Muscle layer of duodenum (tissue), 2 donors: Measurements from ENCODE around the gene MAPK8.

Experiments
- H3K27ac ChIP-seq: one replicate; pipeline ENCODE4 v1.7.0; 2013; ENCODE audit warnings: mild to moderate bottlenecking, low read length
- H3K27me3 ChIP-seq: one replicate; pipeline ENCODE4 v1.7.0; 2013; ENCODE audit warnings: low read depth, mild to moderate bottlenecking, control low read depth, low read length
- H3K36me3 ChIP-seq, 2 donors: one replicate each; pipeline ENCODE4 v1.7.0; 2013; ENCODE audit warnings: low read length in 2 of 2, control low read depth in 1 of 2, mild to moderate bottlenecking in 1 of 2; ENCODE audit not compliant: insufficient read depth in 2 of 2, control insufficient read depth in 1 of 2
- H3K4me1 ChIP-seq, 2 donors: one replicate each; pipeline ENCODE4 v1.7.0; 2013; ENCODE audit warnings: low read length in 2 of 2, mild to moderate bottlenecking in 2 of 2, control low read depth in 1 of 2, moderate library complexity in 1 of 2; ENCODE audit not compliant: insufficient read depth in 2 of 2, control insufficient read depth in 1 of 2
- H3K4me3 ChIP-seq, 2 donors: one replicate each; pipeline ENCODE4 v1.7.0; 2013; ENCODE audit warnings: low read length in 2 of 2, low read depth in 1 of 2, mild to moderate bottlenecking in 1 of 2
- H3K9me3 ChIP-seq, 2 donors: one replicate each; pipeline ENCODE4 v1.7.0; 2013; ENCODE audit warnings: low read length in 2 of 2, control low read depth in 1 of 2, mild to moderate bottlenecking in 1 of 2; ENCODE audit not compliant: control insufficient read depth in 1 of 2
- donor health status: healthy.

Gene MAPK8

DNA sequence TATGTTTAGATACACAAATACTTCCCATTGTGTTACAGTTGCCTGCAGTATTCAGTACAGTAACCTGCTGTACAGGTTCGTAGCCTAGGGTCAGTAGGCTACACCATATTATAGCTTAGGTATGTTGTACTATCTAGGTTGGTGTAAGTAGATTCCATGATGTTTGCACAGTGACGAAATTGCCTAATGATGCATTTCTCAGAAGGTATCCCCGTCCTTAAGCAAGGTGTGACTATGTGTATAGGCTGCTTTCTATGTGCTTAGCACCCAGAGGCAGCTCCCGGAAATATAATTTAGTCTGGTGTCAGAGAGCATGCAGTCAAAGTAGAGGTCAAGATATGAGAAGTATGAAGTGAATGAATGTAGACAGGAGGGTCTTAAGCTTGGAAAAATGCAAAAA is 9.8 kb downstream of the MAPK8 start:
- Histone ChIP-seq H3K9me3 (no peaks in the 10 kb centered on the region), H3K36me3 (no peaks in the 10 kb centered on the region), H3K4me3 (no peak overlapping the region), H3K27ac (no peak overlapping the region), H3K27me3 (no peaks in the 10 kb centered on the region), H3K4me1 (no peaks in the 10 kb centered on the region)

DNA sequence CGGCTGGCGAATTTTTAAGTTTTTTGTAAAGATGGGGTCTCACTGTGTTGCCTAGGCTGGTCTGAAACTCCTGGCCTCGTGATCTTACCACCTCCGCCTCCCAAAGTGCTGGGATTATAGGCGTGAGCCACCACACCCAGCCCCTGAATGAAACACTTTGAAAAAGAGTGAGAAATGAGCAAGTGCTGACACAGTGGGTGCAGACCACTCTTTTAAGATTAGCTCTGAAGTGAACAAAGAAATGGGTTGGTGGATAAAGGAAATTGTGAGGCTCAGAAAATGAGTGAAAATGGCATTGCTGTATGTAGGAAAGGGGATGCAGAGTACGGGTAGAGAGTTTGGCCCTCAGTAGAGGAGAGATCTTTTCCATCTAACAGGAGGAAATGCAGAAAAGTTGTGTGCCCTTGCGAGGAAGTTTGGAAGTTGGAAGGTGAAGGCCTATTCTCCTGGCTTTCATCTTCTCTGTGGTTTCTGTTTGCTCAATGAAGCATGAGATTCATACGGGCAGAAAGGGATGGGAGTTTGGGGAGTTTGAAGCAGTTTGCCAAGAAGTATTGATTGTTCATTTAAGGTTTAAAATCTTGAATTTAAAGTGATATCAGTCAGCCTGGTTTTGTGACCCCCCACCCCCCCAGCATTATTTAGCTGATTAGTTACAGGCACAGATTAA is 11.0 kb downstream of the MAPK8 start:
- Histone ChIP-seq H3K4me1 (no peaks in the 10 kb centered on the region), H3K27me3 (no peaks in the 10 kb centered on the region), H3K27ac (no peak overlapping the region), H3K4me3 (no peak overlapping the region), H3K36me3 (no peaks in the 10 kb centered on the region), H3K9me3 (no peaks in the 10 kb centered on the region)

DNA sequence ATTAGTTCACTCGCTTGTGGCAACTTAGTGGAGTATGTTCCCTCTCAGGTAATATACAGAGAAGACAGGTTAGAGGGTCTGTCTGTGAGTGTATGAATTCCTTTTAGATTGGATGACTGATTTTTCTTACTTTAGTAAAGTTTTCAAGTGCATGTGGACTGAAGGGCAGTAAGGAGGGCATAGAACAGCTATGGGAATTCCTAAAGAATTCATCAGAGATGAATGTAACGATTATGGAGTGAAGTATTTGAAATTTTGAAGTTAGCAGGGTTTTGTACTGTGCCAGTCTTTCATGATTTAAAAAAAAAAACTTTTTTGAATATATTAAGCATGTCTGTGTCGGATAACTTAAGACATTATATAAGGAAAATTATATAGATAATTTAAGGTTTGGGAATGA is 15.5 kb downstream of the MAPK8 start:
- Histone ChIP-seq H3K9me3 (no peaks in the 10 kb centered on the region), H3K36me3 (no peaks in the 10 kb centered on the region), H3K4me1 (no peaks in the 10 kb centered on the region), H3K27ac (no peak overlapping the region), H3K27me3 (no peaks in the 10 kb centered on the region), H3K4me3 (no peak overlapping the region)

DNA sequence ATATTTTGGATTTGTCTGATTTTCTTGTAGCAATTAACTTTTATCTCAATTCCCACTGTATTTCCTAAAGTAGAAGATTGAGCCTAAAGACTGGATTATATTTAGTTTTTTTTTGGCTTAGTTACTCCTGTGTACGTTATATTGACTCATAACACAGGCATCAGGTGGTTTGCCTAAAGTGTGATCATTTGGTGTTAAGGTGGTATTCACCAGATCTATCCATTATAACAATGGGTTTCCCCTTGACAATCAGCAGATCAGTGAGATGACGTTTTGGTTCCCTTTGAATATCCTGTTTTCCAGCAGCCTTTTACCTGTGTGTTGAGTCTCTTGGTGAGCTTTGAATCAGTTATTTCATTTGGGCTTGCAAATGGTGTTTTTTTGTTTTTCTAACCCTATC is 18.1 kb downstream of the MAPK8 start:
- Histone ChIP-seq H3K4me1 (peaks cover 0 to under 1% of the 10 kb centered on the region in 2 donors), H3K27ac (no peak overlapping the region), H3K4me3 (no peak overlapping the region), H3K36me3 (no peaks in the 10 kb centered on the region), H3K9me3 (no peaks in the 10 kb centered on the region), H3K27me3 (no peaks in the 10 kb centered on the region)

DNA sequence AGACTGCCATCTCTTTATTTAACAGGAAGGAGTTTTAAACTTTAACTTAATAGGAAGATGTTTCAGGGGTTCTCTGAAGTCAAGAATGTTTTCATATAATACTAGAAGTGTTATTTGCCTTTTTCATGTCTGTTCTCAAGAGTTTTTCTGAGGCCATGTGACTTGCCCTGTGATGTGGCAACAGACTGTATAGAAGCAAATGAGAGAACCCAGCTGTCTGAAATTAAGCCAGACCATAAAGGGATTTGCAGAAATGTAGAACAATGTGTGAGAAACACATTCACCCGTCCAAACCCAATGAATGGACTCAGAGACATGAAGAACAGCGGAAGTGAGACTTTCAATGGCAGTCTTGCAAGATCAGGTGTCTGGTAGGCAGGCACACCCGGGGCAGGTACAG is 23.8 kb downstream of the MAPK8 start:
- Histone ChIP-seq H3K4me3 (no peak overlapping the region), H3K27ac (no peak overlapping the region), H3K9me3 (no peaks in the 10 kb centered on the region), H3K27me3 (no peaks in the 10 kb centered on the region), H3K36me3 (no peaks in the 10 kb centered on the region), H3K4me1 (peaks cover 0 to 7% of the 10 kb centered on the region in 2 donors)

DNA sequence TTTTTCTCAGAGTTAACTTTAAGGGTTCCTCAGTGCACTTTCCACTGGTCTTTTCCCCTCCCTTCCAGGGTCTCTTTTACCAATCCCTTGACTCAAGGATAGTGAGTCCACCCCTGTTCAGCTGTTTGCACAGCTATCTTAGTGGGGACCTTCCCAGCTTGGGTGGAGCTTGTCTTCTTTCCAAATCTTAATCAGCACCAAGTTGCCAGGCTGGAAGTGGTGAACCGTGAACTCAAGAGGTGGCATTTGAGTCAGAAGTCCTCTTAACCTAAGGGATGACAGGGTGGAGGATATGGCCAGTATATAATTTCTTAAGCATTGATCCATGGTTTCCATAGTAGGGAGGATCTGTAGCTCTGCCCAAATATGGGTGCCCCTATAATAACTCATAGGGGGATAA is 25.0 kb downstream of the MAPK8 start:
- Histone ChIP-seq H3K27me3 (no peaks in the 10 kb centered on the region), H3K4me1 (peaks cover 0 to 7% of the 10 kb centered on the region in 2 donors), H3K27ac (no peak overlapping the region)

DNA sequence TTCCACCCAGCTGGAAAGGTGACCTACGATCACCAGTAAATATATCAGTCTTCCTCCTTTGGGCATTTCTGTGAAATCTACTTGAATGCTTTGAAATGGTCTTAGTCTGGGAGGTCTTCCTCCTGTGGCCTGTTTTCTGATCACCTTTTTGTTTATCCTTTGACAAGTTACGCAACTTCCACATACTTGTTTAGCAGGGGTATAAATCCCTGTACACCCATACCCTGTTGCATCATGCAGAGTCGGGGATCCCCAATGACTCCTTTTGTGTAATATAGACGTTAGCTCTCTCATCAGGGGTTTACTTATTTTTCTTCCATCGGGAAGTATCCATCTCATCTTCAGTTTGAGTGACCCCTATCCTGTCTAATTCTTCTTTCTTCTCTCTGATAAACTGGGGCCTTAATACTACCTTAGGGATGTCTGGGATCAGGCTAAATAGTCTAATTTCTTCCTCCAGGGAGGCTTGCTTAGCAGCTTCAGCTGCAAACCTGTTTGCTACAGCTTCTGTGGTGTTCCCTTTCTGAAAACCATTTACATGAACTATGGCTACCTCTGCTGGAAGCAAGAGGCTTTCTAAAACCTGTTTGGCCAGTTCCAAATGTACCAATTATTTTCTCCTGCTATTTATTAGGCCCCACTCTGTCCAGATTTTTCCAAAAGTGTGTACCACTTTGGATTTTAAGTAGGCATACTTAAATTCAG is 25.8 kb downstream of the MAPK8 start:
- no peaks in the 10 kb centered on the region for H3K36me3 ChIP-seq
- H3K9me3 ChIP-seq: no peaks in the 10 kb centered on the region
- H3K27ac ChIP-seq: no peak overlapping the region
- no peak overlapping the region for H3K4me3 ChIP-seq
- peaks cover 0 to 7% of the 10 kb centered on the region in 2 donors for H3K4me1 ChIP-seq
- no peaks in the 10 kb centered on the region for H3K27me3 ChIP-seq

More for the DNA sequence above, 25.0 kb downstream of the MAPK8 start:
- Histone ChIP-seq H3K36me3 (no peaks in the 10 kb centered on the region), H3K9me3 (no peaks in the 10 kb centered on the region), H3K4me3 (no peak overlapping the region)

DNA sequence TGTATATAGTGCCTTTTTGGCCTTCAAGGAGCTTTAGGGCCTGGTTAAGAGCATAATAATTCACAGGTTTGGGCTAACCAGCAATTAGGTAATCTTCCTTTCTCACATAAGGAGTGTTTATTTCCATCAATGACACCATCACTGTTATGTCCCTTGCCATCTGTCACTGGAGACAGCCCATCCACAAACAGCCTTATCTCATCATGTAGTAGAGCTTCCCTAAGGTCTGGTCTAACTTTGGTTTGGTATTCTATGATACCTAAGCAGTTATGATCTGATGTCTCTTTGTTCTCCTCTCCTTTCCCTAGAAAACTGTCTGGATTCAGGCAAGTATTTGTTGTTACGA is 26.4 kb downstream of the MAPK8 start:
- Histone ChIP-seq H3K27me3 (no peaks in the 10 kb centered on the region), H3K4me3 (no peak overlapping the region), H3K4me1 (peaks cover 0 to 7% of the 10 kb centered on the region in 2 donors), H3K27ac (no peak overlapping the region), H3K36me3 (no peaks in the 10 kb centered on the region), H3K9me3 (no peaks in the 10 kb centered on the region)

DNA sequence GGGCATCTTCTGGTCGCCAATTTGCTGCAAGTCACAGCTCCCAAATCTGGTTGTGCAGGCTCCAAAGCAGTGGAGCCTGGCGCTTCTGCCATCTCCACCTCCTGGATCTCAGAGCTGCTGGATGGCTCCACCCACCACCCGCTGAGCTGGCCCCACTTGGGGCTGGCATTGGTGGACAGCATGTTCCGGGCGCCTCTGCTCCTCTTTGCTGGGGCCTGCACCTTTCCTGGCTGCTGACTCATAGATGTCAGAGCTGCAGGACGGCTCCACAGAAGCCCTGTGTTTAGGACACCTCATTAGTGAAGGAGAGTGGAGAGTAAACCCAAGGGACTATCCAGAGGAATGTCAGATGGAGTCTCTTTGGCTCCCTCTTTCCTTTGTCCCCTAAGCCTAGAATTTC is 27.4 kb downstream of the MAPK8 start:
- Histone ChIP-seq H3K4me3 (no peak overlapping the region), H3K4me1 (peaks cover 0 to 7% of the 10 kb centered on the region in 2 donors), H3K27me3 (no peaks in the 10 kb centered on the region), H3K36me3 (no peaks in the 10 kb centered on the region), H3K9me3 (no peaks in the 10 kb centered on the region), H3K27ac (no peak overlapping the region)

DNA sequence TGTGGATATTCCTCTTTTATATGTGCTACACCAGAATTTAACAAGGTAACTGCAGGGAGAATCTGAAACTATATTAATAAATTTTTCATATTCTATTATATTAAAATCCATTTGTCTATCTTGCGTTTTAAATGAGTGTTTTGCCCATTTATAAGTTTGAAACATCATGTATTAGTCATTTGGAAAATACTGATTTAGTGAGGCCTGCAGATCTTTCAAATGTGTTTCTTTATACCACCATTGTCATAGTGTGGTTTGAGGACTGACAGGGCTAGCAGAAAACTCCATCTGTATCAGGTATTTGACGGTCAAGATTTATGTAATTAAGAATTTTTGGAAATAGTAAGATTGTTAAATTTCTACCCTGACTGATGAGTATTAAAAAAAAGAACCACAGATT is 29.3 kb downstream of the MAPK8 start:
- H3K27ac ChIP-seq: no peak overlapping the region
- no peaks in the 10 kb centered on the region for H3K36me3 ChIP-seq
- H3K4me1 ChIP-seq: peaks cover 0 to under 1% of the 10 kb centered on the region in 2 donors
- H3K4me3 ChIP-seq: no peak overlapping the region
- no peaks in the 10 kb centered on the region for H3K9me3 ChIP-seq
- H3K27me3 ChIP-seq: no peaks in the 10 kb centered on the region

DNA sequence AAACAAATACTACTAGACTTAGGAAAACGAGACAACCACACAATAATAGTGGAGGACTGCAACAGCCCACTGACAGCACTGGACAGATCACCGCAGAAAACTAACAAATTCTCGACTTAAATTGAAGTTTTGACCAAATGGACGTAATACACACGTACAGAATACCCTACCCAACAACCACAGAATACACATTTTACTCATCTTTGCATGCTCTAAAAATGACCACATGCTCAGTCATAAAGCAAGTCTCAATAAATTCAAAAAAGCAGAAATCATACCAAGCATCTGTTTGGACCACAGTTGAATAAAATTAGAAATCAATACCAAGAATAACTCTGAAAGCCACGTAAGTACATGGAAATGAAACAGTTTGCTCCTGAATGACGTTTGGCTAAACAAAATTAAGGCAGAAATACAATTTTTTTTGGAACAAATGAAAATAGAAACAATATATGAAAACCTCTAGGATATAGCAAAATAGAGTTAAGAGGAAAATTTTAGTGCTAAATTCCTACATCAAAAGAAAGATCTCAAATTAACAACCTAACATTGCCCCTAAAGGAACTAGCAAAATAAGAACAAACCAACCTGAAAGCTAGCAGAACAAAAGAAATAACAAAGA is 30.6 kb downstream of the MAPK8 start:
- H3K4me1 ChIP-seq: no peaks in the 10 kb centered on the region

More for the DNA sequence above, 30.6 kb downstream of the MAPK8 start:
- H3K9me3 ChIP-seq: no peaks in the 10 kb centered on the region
- no peaks in the 10 kb centered on the region for H3K36me3 ChIP-seq
- H3K27ac ChIP-seq: no peak overlapping the region
- no peak overlapping the region for H3K4me3 ChIP-seq
- no peaks in the 10 kb centered on the region for H3K27me3 ChIP-seq
